ENCODE results near the gene BTNL8.

BTNL8 gene

DNA sequence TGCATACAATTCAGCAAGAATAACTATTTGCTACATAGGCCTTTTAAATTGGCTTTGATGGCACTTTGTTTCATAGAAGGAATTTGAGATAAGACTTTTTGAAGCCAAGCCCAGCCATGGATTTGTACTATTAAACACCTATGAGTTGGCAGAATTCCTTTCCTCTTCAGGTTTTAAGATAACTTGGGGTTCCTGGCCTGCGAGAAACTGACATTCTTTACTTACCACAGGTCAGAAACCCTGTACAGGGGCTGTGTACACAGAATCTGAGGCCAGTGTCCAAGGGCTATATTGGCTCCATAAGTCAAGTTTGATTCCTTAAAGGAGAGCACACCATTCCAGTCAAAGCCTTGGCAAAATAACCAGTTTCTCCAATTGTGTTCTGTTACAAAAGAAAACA lies 78.9 kb downstream of the BTNL8 start:
- no peak for FAIRE-seq
- TF ChIP-seq, protein P1, sequence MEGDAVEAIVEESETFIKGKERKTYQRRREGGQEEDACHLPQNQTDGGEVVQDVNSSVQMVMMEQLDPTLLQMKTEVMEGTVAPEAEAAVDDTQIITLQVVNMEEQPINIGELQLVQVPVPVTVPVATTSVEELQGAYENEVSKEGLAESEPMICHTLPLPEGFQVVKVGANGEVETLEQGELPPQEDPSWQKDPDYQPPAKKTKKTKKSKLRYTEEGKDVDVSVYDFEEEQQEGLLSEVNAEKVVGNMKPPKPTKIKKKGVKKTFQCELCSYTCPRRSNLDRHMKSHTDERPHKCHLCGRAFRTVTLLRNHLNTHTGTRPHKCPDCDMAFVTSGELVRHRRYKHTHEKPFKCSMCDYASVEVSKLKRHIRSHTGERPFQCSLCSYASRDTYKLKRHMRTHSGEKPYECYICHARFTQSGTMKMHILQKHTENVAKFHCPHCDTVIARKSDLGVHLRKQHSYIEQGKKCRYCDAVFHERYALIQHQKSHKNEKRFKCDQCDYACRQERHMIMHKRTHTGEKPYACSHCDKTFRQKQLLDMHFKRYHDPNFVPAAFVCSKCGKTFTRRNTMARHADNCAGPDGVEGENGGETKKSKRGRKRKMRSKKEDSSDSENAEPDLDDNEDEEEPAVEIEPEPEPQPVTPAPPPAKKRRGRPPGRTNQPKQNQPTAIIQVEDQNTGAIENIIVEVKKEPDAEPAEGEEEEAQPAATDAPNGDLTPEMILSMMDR (IDR thresholded peaks at IDR 0.05; ENCODE audit: insufficient read depth, missing control alignments) = no peak
- no peak for DNase-seq (ENCODE audit: insufficient read length, low spot score)

DNA sequence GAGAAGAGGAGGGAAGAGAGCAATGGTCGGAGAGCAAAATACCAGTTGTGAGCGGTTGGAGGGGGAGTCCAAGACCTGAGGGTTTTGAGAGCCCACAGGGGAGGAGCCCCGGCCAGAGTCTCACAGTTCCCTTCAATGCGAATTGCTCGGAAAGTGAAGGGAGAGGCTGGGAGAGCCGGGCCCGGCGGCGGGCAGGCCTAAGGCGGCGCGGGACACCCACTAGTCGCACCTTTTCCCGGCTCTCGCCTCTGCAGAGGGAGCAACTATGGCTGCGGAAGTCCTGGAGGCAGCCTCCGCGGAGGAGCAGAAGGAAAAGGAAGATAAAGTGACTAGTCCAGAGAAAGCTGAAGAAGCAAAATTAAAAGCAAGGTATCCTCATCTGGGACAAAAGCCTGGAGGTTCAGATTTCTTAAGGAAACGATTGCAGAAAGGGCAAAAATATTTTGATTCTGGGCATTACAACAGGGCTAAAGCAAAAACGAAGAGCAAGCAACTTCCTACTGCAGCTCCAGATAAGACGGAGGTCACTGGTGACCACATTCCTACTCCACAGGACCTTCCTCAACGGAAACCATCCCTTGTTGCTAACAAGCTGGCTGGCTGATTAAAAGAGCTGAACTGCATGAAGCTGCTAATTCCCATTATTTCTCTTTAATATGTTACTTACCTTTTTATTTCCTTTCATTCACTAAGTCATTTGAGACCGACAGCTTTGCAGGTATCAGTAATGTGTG lies 83.2 kb downstream of the BTNL8 start:
- FAIRE-seq = no peak
- TF ChIP-seq, protein P1 (IDR thresholded peaks at IDR 0.05; ENCODE audit: insufficient read depth, missing control alignments) = no peak
- DNase-seq (ENCODE audit: insufficient read length, low spot score) = no peak

- TF ChIP-seq, protein P1 (IDR thresholded peaks at IDR 0.05; ENCODE audit: insufficient read depth, missing control alignments) = no peak
- no peak for FAIRE-seq
Observed at GRCh38 chr5:180988016-180988415, 89.1 kb downstream of the BTNL8 start.

DNA sequence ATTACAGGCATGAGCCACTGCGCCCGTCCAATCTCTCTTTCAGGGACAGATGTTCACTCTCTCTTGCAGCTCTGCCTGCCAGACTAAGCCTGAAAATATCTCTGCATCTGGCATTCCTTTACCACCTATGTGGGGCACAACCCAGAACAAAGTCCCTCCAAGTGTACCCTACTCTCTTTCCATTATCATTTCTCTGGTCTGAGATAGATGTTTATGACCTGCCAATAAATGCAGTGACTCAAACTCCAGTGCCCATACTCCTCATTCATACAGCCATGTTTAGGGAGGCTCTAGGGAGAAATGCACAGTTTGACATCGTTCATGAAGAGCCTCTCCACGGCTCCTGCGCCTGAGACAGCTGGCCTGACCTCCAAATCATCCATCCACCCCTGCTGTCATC lies 89.6 kb downstream of the BTNL8 start, which contains the start of gene BTNL3:
Gene BTNL3, plus strand, starts transcription at position 255 of the 400 bp plus-strand sequence. CDS start 183 bp downstream, outside the sequence.
- TF ChIP-seq, protein P1 (IDR thresholded peaks at IDR 0.05; ENCODE audit: insufficient read depth, missing control alignments) = no peak
- FAIRE-seq = no peak
- DNase-seq (ENCODE audit: insufficient read length, low spot score) = no peak

More at GRCh38 chr5:180988016-180988415, 89.1 kb downstream of the BTNL8 start:
- no peak for DNase-seq (ENCODE audit: insufficient read length, low spot score)

GRCh38 chr5:180990086-180990881 lies 91.3 kb downstream of the BTNL8 start:
- no peak for DNase-seq (ENCODE audit: insufficient read length, low spot score)
- TF ChIP-seq, protein P1 (IDR thresholded peaks at IDR 0.05; ENCODE audit: insufficient read depth, missing control alignments) = no peak
- FAIRE-seq = no peak

- DNase-seq (ENCODE audit: insufficient read length, low spot score) (no peak), FAIRE-seq (no peak)
- TF ChIP-seq, protein P1 (IDR thresholded peaks at IDR 0.05; ENCODE audit: insufficient read depth, missing control alignments) = no peak
Observed at GRCh38 chr5:180990882-180991242, 91.9 kb downstream of the BTNL8 start.
